H9 (cell line): ENCODE data around the gene ANXA2. TPM values are rescaled to one million over a fixed set of nuclear protein-coding genes. Genes with fewer than 3 reads are reported as not detected.
"Not testable (repeated sequence)": the region's sequence is repeated elsewhere in the genome, so short reads cannot be mapped to it uniquely, and the experiment has no call there.

Experiments used
- DNase-seq: peaks from one replicate; pipeline ENCODE4 v3.0.0-alpha.2; 2017
- H2AFZ ChIP-seq: one replicate; pipeline ENCODE4 v1.6.1; 2013; ENCODE audit warnings: mild to moderate bottlenecking, low read length, control low read depth, moderate library complexity
- H2AK5ac ChIP-seq: 2 replicates; pipeline ENCODE4 v1.6.1; 2013; ENCODE audit warnings: low read length, control low read depth, mixed read lengths; ENCODE audit not compliant: insufficient read length
- H2BK120ac ChIP-seq: one replicate; pipeline ENCODE4 v1.6.1; 2013; ENCODE audit warnings: low read depth, mild to moderate bottlenecking, low read length, control low read depth, inconsistent platforms; ENCODE audit not compliant: poor library complexity, severe bottlenecking
- H2BK12ac ChIP-seq: 2 replicates; pipeline ENCODE4 v1.6.1; 2013; ENCODE audit warnings: low read length, control low read depth, mixed read lengths, low read depth; ENCODE audit not compliant: insufficient read length
- H2BK15ac ChIP-seq: 2 replicates; pipeline ENCODE4 v1.6.1; 2013; ENCODE audit warnings: low read depth, low read length, control low read depth
- H2BK20ac ChIP-seq: one replicate; pipeline ENCODE4 v1.6.1; 2013; ENCODE audit warnings: low read depth, mild to moderate bottlenecking, low read length, control low read depth, inconsistent platforms; ENCODE audit not compliant: poor library complexity, severe bottlenecking
- H2BK5ac ChIP-seq: 2 replicates; pipeline ENCODE4 v1.6.1; 2013; ENCODE audit warnings: low read length, control low read depth, mixed read lengths; ENCODE audit not compliant: insufficient read length
- H3K14ac ChIP-seq: 2 replicates; pipeline ENCODE4 v1.6.1; 2013; ENCODE audit warnings: low read length, control low read depth; ENCODE audit not compliant: insufficient read depth
- H3K18ac ChIP-seq: 2 replicates; pipeline ENCODE4 v1.6.1; 2013; ENCODE audit warnings: low read depth, mild to moderate bottlenecking, mixed read lengths, low read length, control low read depth; ENCODE audit not compliant: insufficient read length
- H3K23ac ChIP-seq: 2 replicates; pipeline ENCODE4 v1.6.1; 2013; ENCODE audit warnings: low read length, control low read depth, mixed read lengths, low read depth; ENCODE audit not compliant: insufficient read length
- H3K23me2 ChIP-seq: 2 replicates; pipeline ENCODE4 v1.6.1; 2013; ENCODE audit warnings: low read depth, mild to moderate bottlenecking, mixed read lengths, low read length, control low read depth; ENCODE audit not compliant: insufficient read length, poor library complexity, severe bottlenecking
- H3K27ac ChIP-seq: 2 replicates; pipeline ENCODE4 v1.5.1; 2013; ENCODE audit warnings: low read length, control low read depth, mixed read lengths, low read depth; ENCODE audit not compliant: insufficient read length
- H3K27me3 ChIP-seq: 2 replicates; pipeline ENCODE4 v1.6.1; 2013; ENCODE audit warnings: low read length, control low read depth, inconsistent platforms; ENCODE audit not compliant: insufficient read depth
- H3K4ac ChIP-seq: 2 replicates; pipeline ENCODE4 v1.6.1; 2013; ENCODE audit warnings: low read depth, mild to moderate bottlenecking, control low read depth, inconsistent platforms, low read length, moderate library complexity
- H3K4me1 ChIP-seq: 2 replicates; pipeline ENCODE4 v1.6.1; 2013; ENCODE audit warnings: low read length, control low read depth, inconsistent platforms; ENCODE audit not compliant: insufficient read depth
- H3K4me2 ChIP-seq: 2 replicates; pipeline ENCODE4 v1.6.1; 2013; ENCODE audit warnings: low read length, control low read depth, mixed read lengths; ENCODE audit not compliant: insufficient read length, insufficient read depth
- H3K56ac ChIP-seq: 2 replicates; pipeline ENCODE4 v1.6.1; 2013; ENCODE audit warnings: low read depth, mild to moderate bottlenecking, mixed read lengths, low read length, control low read depth; ENCODE audit not compliant: insufficient read length
- H3K79me1 ChIP-seq: 2 replicates; pipeline ENCODE4 v1.6.1; 2013; ENCODE audit warnings: low read depth, mild to moderate bottlenecking, moderate library complexity, low read length, control low read depth, inconsistent platforms; ENCODE audit not compliant: insufficient read depth, poor library complexity, severe bottlenecking
- H3K79me2 ChIP-seq: 2 replicates; pipeline ENCODE4 v1.6.1; 2013; ENCODE audit warnings: low read length, control low read depth, inconsistent platforms; ENCODE audit not compliant: insufficient read depth
- H3K9ac ChIP-seq: 2 replicates; pipeline ENCODE4 v1.6.1; 2013; ENCODE audit warnings: low read length, control low read depth, mixed read lengths; ENCODE audit not compliant: insufficient read length; ENCODE audit errors: extremely low read depth
- H3K9me3 ChIP-seq: one replicate; pipeline ENCODE4 v1.6.1; 2013; ENCODE audit warnings: low read depth, low read length, inconsistent platforms; ENCODE audit not compliant: control insufficient read depth
- H3T11ph ChIP-seq: one replicate; pipeline ENCODE4 v1.6.1; 2013; ENCODE audit warnings: mild to moderate bottlenecking, low read length, control low read depth, inconsistent platforms
- H4K20me1 ChIP-seq: one replicate; pipeline ENCODE4 v1.6.1; 2013; ENCODE audit not compliant: control insufficient read depth, insufficient read length, insufficient read depth
- H4K5ac ChIP-seq: 2 replicates; pipeline ENCODE4 v1.6.1; 2013; ENCODE audit warnings: low read depth, mild to moderate bottlenecking, mixed read lengths, low read length, control low read depth; ENCODE audit not compliant: insufficient read length
- H4K8ac ChIP-seq: replicated peaks from 2 replicates; pipeline ENCODE4 v1.6.1; 2013; ENCODE audit warnings: low read length, control low read depth, mixed read lengths, low read depth; ENCODE audit not compliant: insufficient read length
- H4K91ac ChIP-seq: 2 replicates; pipeline ENCODE4 v1.6.1; 2013; ENCODE audit warnings: low read depth, mild to moderate bottlenecking, moderate library complexity, mixed read lengths, low read length, control low read depth; ENCODE audit not compliant: insufficient read length
- H3K27ac Mint-ChIP-seq, 3 experiments: 2 replicates in 2 of 3; 3 replicates in 1 of 3; pipeline ENCODE4 v1.8.0; 2020 to 2021; ENCODE audit warnings: mixed read lengths in 3 of 3, mild to moderate bottlenecking in 1 of 3, moderate library complexity in 1 of 3
- H3K27me3 Mint-ChIP-seq: 2 replicates; pipeline ENCODE4 v1.8.0; 2021; ENCODE audit warnings: low read depth, mild to moderate bottlenecking, moderate library complexity, mixed read lengths
- H3K36me3 Mint-ChIP-seq, 3 experiments: 2 replicates in 2 of 3; 3 replicates in 1 of 3; pipeline ENCODE4 v1.8.0; 2020 to 2021; ENCODE audit warnings: low read depth in 3 of 3, mixed read lengths in 3 of 3; ENCODE audit not compliant: insufficient read depth in 1 of 3
- H3K4me1 Mint-ChIP-seq, 2 experiments: 2 replicates each; pipeline ENCODE4 v1.8.0; 2020; ENCODE audit warnings: mixed read lengths in 2 of 2
- H3K4me3 Mint-ChIP-seq, 2 experiments: 2 replicates in 1 of 2; 3 replicates in 1 of 2; pipeline ENCODE4 v1.8.0; 2020 to 2021; ENCODE audit warnings: mild to moderate bottlenecking in 2 of 2, mixed read lengths in 2 of 2, moderate library complexity in 1 of 2
- H3K9me3 Mint-ChIP-seq, 2 experiments: 2 replicates in 1 of 2; 3 replicates in 1 of 2; pipeline ENCODE4 v1.8.0; 2020; ENCODE audit warnings: mild to moderate bottlenecking in 2 of 2, mixed read lengths in 2 of 2, moderate library complexity in 1 of 2
- WGBS: extraction: QIAGEN DNeasy Blood & Tissue Kit; methylation state at CpG from one replicate; pipeline ENCODE4 v1.1.7; 2013; ENCODE audit warnings: missing lambda C conversion rate, low lambda C conversion rate, mixed read lengths; ENCODE audit not compliant: insufficient read length; ENCODE audit errors: extremely low coverage; 5-methylcytosine and 5-hydroxymethylcytosine counted together
- total RNA-seq: library from RNA; stranded (reverse); gene quantifications from 2 replicates; pipeline ENCODE4 v1.2.1, GENCODE V29; 2021
- TF ChIP-seq, protein P1 (sequence below): fragments of 200-600 bp; sonication (generic); conservative IDR thresholded peaks from 3 replicates; pipeline ENCODE4 v1.8.0; 2021; ENCODE audit warnings: antibody characterized with exemption, mild to moderate bottlenecking

The ANXA2 gene
- total RNA-seq, 1 experiment from 2014 or later: 126 TPM

GRCh38 chr15:60413231-60413824, 15.5 kb upstream of the ANXA2 start:
- no peaks in the 10 kb centered on the region for H3K4me1 ChIP-seq
- H3K9ac ChIP-seq: no peak overlapping the region
- no peak overlapping the region for H3K27ac ChIP-seq
- H3K14ac ChIP-seq: 0 out of 2 replicates have a peak overlapping the region, but pooled peaks have one; percentile 44
- no peaks in the 10 kb centered on the region for H3K79me1 ChIP-seq
- no peak overlapping the region for H2BK5ac ChIP-seq
- no peak overlapping the region for H3K23ac ChIP-seq
- H3K4me2 ChIP-seq: no peak overlapping the region
- DNase-seq: no peak
- no peak overlapping the region for H2AK5ac ChIP-seq
- Mint-ChIP-seq H3K27me3 (no peaks in the 10 kb centered on the region), H3K9me3 (no peaks in the 10 kb centered on the region), H3K4me3 (no peak overlapping the region), H3K36me3 (no peaks in the 10 kb centered on the region), H3K4me1 (peaks cover 6% of the 10 kb centered on the region in 2 experiments), H3K27ac (no peak overlapping the region; a peak in 1 of 7 replicates)
- H2BK20ac ChIP-seq: no peak overlapping the region
- no peak overlapping the region for H3K56ac ChIP-seq
- H4K20me1 ChIP-seq: no peaks in the 10 kb centered on the region
- H3K18ac ChIP-seq: no peak overlapping the region
- no peak overlapping the region for H2BK12ac ChIP-seq
- no peaks in the 10 kb centered on the region for H3K9me3 ChIP-seq
- H2BK15ac ChIP-seq: no peak overlapping the region
- no peaks in the 10 kb centered on the region for H3K79me2 ChIP-seq
- TF ChIP-seq, protein P1, sequence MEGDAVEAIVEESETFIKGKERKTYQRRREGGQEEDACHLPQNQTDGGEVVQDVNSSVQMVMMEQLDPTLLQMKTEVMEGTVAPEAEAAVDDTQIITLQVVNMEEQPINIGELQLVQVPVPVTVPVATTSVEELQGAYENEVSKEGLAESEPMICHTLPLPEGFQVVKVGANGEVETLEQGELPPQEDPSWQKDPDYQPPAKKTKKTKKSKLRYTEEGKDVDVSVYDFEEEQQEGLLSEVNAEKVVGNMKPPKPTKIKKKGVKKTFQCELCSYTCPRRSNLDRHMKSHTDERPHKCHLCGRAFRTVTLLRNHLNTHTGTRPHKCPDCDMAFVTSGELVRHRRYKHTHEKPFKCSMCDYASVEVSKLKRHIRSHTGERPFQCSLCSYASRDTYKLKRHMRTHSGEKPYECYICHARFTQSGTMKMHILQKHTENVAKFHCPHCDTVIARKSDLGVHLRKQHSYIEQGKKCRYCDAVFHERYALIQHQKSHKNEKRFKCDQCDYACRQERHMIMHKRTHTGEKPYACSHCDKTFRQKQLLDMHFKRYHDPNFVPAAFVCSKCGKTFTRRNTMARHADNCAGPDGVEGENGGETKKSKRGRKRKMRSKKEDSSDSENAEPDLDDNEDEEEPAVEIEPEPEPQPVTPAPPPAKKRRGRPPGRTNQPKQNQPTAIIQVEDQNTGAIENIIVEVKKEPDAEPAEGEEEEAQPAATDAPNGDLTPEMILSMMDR: no peak
- no CpG with 5 or more reads among the region's 9 CpGs for WGBS
- no peaks in the 10 kb centered on the region for H3K23me2 ChIP-seq
- H4K91ac ChIP-seq: no peak overlapping the region
- no peaks in the 10 kb centered on the region for H3K27me3 ChIP-seq
- H4K8ac ChIP-seq: no peak overlapping the region
- H2BK120ac ChIP-seq: no peak overlapping the region
- H4K5ac ChIP-seq: no peak overlapping the region
- no peak overlapping the region for H2AFZ ChIP-seq
- H3K4ac ChIP-seq: no peak overlapping the region
- no peak overlapping the region for H3T11ph ChIP-seq

DNA sequence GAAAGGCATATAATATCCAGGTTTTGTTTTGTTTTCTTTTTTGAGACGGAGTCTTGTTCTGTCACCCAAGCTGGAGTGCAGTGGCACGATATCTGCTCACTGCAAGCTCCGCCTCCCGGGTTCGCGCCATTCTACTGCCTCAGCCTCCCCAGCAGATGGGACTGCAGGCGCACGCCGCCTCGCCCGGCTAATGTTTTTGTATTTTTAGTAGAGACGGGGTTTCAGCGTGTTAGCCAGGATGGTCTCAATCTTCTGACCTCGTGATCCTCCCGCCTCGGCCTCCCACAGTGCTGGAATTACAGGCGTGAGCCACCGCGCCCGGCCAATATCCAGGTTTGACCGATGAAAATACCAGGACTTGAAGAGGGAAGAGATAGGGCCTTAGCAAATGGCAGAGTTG, 15.0 kb upstream of the ANXA2 start:
- not testable (repeated sequence) for DNase-seq, H3K79me1 ChIP-seq
- no CpG with 5 or more reads among the region's 21 CpGs for WGBS

More for the DNA sequence above, 15.0 kb upstream of the ANXA2 start:
- H3K23me2 ChIP-seq, H2BK15ac ChIP-seq, H3K18ac ChIP-seq, H3K9me3 ChIP-seq, H3K4me1 ChIP-seq, H3K9me3 Mint-ChIP-seq, H3K27me3 Mint-ChIP-seq, H3K56ac ChIP-seq, H3K27ac Mint-ChIP-seq, H2BK5ac ChIP-seq, H3K79me2 ChIP-seq, H3K27ac ChIP-seq, H4K91ac ChIP-seq, H4K8ac ChIP-seq, H3K27me3 ChIP-seq, H3K14ac ChIP-seq, H2BK120ac ChIP-seq, H3K4me2 ChIP-seq, H4K20me1 ChIP-seq, H2BK12ac ChIP-seq, H3K23ac ChIP-seq, H3T11ph ChIP-seq, H3K9ac ChIP-seq, H2AFZ ChIP-seq, H3K4me1 Mint-ChIP-seq, H2AK5ac ChIP-seq, H4K5ac ChIP-seq, H2BK20ac ChIP-seq, H3K36me3 Mint-ChIP-seq, H3K4me3 Mint-ChIP-seq, H3K4ac ChIP-seq: not testable (repeated sequence)
